ENCODE results near the gene PLK3. TPM values are rescaled to one million over a fixed set of nuclear protein-coding genes. Genes with fewer than 3 reads are reported as not detected.

Gene PLK3
- total RNA-seq, 1 donor from 2014 or later, result 57.1 TPM

DNA sequence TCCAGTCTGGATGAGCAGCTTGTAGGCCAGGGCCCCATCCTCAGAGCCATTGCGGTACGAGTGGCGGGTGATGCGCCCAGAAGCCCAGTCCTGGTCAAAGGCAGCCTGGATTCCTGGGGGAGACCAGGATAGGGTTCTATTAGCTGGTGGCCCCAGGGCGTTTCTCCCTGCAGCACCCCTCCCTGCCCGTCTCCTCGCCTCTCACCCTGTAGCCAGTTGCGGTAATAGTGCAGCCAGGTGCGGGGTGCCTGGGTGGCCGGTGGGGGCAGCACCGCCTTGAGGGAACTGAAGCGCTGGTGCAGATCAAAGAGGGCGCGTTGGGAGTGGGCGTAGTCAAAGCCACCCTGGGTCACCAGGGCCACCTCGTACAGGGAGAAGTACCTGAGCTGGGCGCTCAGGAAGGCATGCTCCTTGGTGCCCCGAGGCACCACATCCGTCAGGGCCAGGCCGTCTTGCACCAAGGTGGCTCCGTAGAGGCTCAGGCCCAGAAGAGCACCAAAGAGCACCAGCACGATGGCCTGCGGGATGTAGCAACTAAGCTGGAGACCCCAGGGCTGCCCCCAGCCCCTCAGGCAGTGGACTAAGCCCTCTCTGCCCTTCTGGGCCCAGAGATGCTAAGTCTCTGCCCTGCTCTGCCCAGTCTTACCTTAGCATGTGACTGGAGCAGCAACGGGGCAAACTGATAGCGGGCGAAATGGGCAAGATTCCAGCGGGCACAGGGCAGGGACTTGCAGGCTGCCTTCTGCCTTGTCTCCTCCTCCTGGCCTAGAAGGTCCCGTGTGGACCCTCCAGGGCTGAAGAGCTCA is 27.2 kb downstream of the PLK3 start:
- Mint-ChIP-seq H3K9me3 (ENCODE audit: unreplicated experiment) (no peaks in the 10 kb centered on the region), H3K4me3 (ENCODE audit: unreplicated experiment) (no peak overlapping the region), H3K27me3 (ENCODE audit: unreplicated experiment) (no peaks in the 10 kb centered on the region), H3K4me1 (ENCODE audit: unreplicated experiment) (no peaks in the 10 kb centered on the region), H3K27ac (ENCODE audit: unreplicated experiment) (no peak overlapping the region), H3K36me3 (ENCODE audit: unreplicated experiment) (no peaks in the 10 kb centered on the region)
- TF ChIP-seq, protein P1, sequence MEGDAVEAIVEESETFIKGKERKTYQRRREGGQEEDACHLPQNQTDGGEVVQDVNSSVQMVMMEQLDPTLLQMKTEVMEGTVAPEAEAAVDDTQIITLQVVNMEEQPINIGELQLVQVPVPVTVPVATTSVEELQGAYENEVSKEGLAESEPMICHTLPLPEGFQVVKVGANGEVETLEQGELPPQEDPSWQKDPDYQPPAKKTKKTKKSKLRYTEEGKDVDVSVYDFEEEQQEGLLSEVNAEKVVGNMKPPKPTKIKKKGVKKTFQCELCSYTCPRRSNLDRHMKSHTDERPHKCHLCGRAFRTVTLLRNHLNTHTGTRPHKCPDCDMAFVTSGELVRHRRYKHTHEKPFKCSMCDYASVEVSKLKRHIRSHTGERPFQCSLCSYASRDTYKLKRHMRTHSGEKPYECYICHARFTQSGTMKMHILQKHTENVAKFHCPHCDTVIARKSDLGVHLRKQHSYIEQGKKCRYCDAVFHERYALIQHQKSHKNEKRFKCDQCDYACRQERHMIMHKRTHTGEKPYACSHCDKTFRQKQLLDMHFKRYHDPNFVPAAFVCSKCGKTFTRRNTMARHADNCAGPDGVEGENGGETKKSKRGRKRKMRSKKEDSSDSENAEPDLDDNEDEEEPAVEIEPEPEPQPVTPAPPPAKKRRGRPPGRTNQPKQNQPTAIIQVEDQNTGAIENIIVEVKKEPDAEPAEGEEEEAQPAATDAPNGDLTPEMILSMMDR (IDR thresholded peaks at IDR 0.05), result no peak
- DNase-seq (ENCODE audit: extremely low spot score, unreplicated experiment), result no peak

DNA sequence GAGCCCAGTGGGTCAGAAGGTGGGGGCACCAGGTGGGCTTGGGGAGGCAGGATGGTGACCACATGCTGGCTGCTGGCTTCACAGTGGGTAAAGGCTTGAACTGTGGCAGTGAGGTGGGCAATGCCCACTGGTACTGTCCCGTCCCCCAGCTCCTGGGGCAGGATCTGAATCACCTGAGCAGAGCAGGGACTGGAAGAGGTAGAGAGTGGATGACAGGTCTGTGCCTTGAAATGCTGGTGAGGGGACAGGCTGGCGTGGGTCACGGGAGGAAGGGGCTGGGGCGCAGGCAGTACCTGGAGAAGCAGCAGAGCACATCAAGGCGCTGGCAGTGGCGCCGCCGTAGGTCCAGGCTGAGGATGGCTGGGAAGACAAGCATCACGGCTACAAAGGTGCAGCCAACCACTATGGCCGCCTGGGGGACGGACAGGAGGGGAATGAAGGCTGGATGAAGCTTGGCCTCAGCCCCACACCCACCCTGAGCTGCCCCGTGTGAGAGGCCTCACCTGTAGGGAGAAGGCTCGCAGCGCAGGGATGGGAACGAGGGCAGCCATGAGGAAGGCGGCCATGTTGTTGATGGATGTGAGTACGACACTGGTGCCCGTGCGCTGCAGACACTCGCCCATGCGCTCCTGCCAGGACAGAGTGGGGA is 27.9 kb downstream of the PLK3 start:
- Mint-ChIP-seq H3K36me3 (ENCODE audit: unreplicated experiment) (no peaks in the 10 kb centered on the region), H3K27ac (ENCODE audit: unreplicated experiment) (no peak overlapping the region), H3K4me3 (ENCODE audit: unreplicated experiment) (no peak overlapping the region), H3K4me1 (ENCODE audit: unreplicated experiment) (no peaks in the 10 kb centered on the region), H3K27me3 (ENCODE audit: unreplicated experiment) (no peaks in the 10 kb centered on the region), H3K9me3 (ENCODE audit: unreplicated experiment) (no peaks in the 10 kb centered on the region)
- TF ChIP-seq, protein P1 (IDR thresholded peaks at IDR 0.05), result no peak
- DNase-seq (ENCODE audit: extremely low spot score, unreplicated experiment), result no peak

DNA sequence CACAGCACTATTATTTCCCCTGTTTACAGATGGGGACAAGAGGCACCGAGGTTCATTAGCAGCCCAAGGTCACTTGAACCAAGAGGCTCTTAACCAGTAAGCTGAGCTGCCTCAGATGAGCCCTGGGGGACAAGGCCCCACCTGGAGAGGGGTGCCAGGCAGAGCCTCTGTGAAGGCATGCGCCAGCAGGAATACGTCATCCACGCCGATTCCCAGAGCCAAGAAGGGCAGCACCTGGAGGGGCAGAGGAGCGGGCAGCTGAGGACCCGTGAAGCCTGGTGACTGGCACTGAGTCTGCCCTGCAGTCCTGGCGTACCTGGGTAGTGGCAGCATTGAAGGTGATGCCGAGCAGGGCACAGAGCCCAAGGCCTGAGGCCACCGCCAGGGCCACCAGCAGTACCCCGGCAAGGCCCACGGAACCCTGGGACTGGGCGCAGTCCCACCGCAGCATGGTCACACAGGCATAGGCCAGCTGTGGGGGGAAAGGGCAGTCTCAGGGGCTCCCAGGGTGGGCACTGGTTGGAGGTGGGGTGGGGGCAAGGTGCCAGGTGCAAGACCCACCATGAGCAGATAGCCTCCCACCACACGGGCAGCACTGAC is 28.8 kb downstream of the PLK3 start:
- TF ChIP-seq, protein P1 (IDR thresholded peaks at IDR 0.05), result no peak
- no peak overlapping the region for H3K4me3 Mint-ChIP-seq (ENCODE audit: unreplicated experiment)
- DNase-seq (ENCODE audit: extremely low spot score, unreplicated experiment), result no peak
- H3K27me3 Mint-ChIP-seq (ENCODE audit: unreplicated experiment), result no peaks in the 10 kb centered on the region
- no peaks in the 10 kb centered on the region for H3K9me3 Mint-ChIP-seq (ENCODE audit: unreplicated experiment)
- no peaks in the 10 kb centered on the region for H3K4me1 Mint-ChIP-seq (ENCODE audit: unreplicated experiment)
- no peaks in the 10 kb centered on the region for H3K36me3 Mint-ChIP-seq (ENCODE audit: unreplicated experiment)
- H3K27ac Mint-ChIP-seq (ENCODE audit: unreplicated experiment), result no peak overlapping the region

DNA sequence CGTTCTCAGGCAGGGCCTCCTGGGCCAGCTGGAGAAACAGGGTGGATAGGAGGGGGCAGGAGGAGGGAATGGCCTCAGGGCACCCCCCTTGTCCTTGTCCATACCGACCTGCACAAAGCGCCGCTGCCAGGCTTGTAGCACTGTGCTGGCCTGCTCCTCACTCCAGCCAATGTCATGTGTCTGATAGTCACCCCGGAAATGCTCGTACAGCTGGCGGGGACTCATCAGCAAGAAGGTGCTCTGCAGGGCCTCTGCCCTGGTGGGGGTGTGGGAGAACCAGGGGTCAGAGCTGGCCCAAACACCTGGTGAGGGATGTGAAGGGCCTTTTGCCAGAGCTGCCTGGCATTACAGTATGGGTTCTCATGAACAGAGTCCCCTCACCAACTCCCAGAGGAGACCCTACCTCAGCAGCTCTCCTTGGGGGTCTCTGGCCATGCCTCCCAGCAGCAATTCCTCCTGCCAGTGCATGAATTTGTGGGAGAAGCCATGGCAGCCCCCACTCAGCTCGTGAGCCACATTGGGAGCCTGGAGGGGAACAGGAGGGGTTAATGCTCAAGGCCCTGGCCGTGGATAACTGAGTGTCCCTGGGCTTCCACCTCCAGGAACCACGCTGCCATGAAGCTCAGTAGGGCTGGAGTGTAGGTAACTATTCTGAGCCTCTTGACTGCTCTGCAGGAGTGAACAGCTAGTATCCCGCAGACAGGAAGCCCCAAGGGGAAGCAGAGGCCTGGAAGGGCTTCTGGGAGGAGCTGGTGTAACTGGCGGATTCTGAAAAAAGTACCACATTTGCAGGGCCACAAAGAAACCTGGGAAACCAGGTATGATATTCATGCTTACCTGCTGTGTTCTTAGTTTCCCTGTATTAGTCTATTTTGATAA is 29.6 kb downstream of the PLK3 start:
- TF ChIP-seq, protein P1 (IDR thresholded peaks at IDR 0.05), result no peak
- no peaks in the 10 kb centered on the region for H3K9me3 Mint-ChIP-seq (ENCODE audit: unreplicated experiment)
- H3K4me1 Mint-ChIP-seq (ENCODE audit: unreplicated experiment), result no peaks in the 10 kb centered on the region
- no peak overlapping the region for H3K27ac Mint-ChIP-seq (ENCODE audit: unreplicated experiment)
- no peaks in the 10 kb centered on the region for H3K27me3 Mint-ChIP-seq (ENCODE audit: unreplicated experiment)
- H3K36me3 Mint-ChIP-seq (ENCODE audit: unreplicated experiment), result no peaks in the 10 kb centered on the region
- H3K4me3 Mint-ChIP-seq (ENCODE audit: unreplicated experiment), result no peak overlapping the region
- DNase-seq (ENCODE audit: extremely low spot score, unreplicated experiment), result no peak

Data from osteocyte (in vitro differentiated cells).